K562 (cell line): ENCODE data around the gene SMARCA1.

ENCODE experiments used
- ASH1L ChIP-seq: fragments of 450-650 bp; IDR thresholded peaks from 2 replicates; pipeline ENCODE4 v1.6.1; 2018; ENCODE audit warnings: borderline replicate concordance, mild to moderate bottlenecking, low read depth; ENCODE audit not compliant: partially characterized antibody
- CTCF ChIP-seq, 3 experiments: IDR thresholded peaks in 2 of 3; conservative IDR thresholded peaks in 1 of 3; 2 replicates each; pipeline ENCODE4 v1.5.1; 2011 to 2012; ENCODE audit warnings: low read length in 3 of 3, mild to moderate bottlenecking in 3 of 3, control low read depth in 2 of 3, improper control_type of control experiment in 1 of 3, inconsistent platforms in 1 of 3, low read depth in 1 of 3, mixed read lengths in 1 of 3, moderate library complexity in 1 of 3; ENCODE audit not compliant: insufficient read depth in 2 of 3
- DEAF1 ChIP-seq: fragments of 450-650 bp; formaldehyde crosslinking; IDR thresholded peaks from 2 replicates; pipeline ENCODE4 v1.4.0; 2020; ENCODE audit warnings: mild to moderate bottlenecking, moderate library complexity
- ETV1 ChIP-seq: fragments of 450-650 bp; conservative IDR thresholded peaks from 2 replicates; pipeline ENCODE4 v1.6.1; 2016; ENCODE audit warnings: missing genetic modification characterization, control low read depth, low read depth, missing compliant biosample characterization
- MYNN ChIP-seq, 2 experiments: sonication (generic); formaldehyde crosslinking in 1 of 2; IDR thresholded peaks; 2 replicates each; pipeline versions ENCODE4 v1.5.0 to v1.6.1; 2016 to 2020; ENCODE audit warnings: antibody characterized with exemption in 1 of 2, missing genetic modification reagents in 1 of 2
- PRDM10 ChIP-seq: fragments of 450-650 bp; IDR thresholded peaks from 2 replicates; pipeline ENCODE4 v1.6.1; 2018; ENCODE audit not compliant: partially characterized antibody
- RFX5 ChIP-seq: IDR thresholded peaks from 2 replicates; pipeline ENCODE4 v1.6.1; 2011; ENCODE audit warnings: low read depth, mild to moderate bottlenecking, improper control_type of control experiment, low read length
- RNF219 ChIP-seq: fragments of 250-450 bp; sonication (Bioruptor Pico); IDR thresholded peaks from 2 replicates; pipeline ENCODE4 v1.5.0; 2022; ENCODE audit warnings: mild to moderate bottlenecking
- TCF7 ChIP-seq: sonication (generic); IDR thresholded peaks from 2 replicates; pipeline ENCODE4 v1.6.1; 2016; ENCODE audit warnings: antibody characterized with exemption, borderline replicate concordance
- ZNF311 ChIP-seq: fragments of 250-450 bp; sonication (Bioruptor Pico); IDR thresholded peaks from 2 replicates; pipeline ENCODE4 v1.4.0; 2020; ENCODE audit warnings: mild to moderate bottlenecking, moderate library complexity
- TF ChIP-seq, protein P1 (sequence below): sonication (generic); formaldehyde crosslinking; IDR thresholded peaks from 2 replicates; pipeline ENCODE4 v1.9.0; 2022; ENCODE audit warnings: mild to moderate bottlenecking, missing genetic modification reagents
- TF ChIP-seq, protein P2 (sequence below), 2 experiments: fragments of 150-350 bp in 1 of 2; IDR thresholded peaks; 2 replicates each; pipeline ENCODE4 v1.6.1; 2012 to 2016; ENCODE audit warnings: low read depth in 2 of 2, low read length in 2 of 2, mild to moderate bottlenecking in 1 of 2, moderate library complexity in 1 of 2
- TF ChIP-seq, protein P3 (sequence below): IDR thresholded peaks from 2 replicates; pipeline ENCODE4 v1.6.1; 2016; ENCODE audit warnings: missing genetic modification characterization, missing compliant biosample characterization
- TF ChIP-seq, protein P4 (sequence below): sonication (generic); formaldehyde crosslinking; IDR thresholded peaks from 2 replicates; pipeline ENCODE4 v1.8.0; 2022; ENCODE audit warnings: mild to moderate bottlenecking, missing genetic modification reagents, borderline replicate concordance

GRCh38 chrX:129423191-129423590 is 100.1 kb downstream of the SMARCA1 start:
- TF ChIP-seq DEAF1 (CRISPR knock-in tag) (no peak), ETV1 (tag) (no peak), TCF7 (no peak), PRDM10 (no peak), ASH1L (no peak), RFX5 (no peak), CTCF (IDR thresholded peaks at IDR 0.05 in 2 of 3, conservative IDR thresholded peaks at IDR 0.05 in 1 of 3; ENCODE audit: insufficient read depth in 2 of 3, low read depth in 1 of 3, low read length in 3 of 3) (no peak), RNF219 (no peak), ZNF311 (CRISPR knock-in tag) (no peak), MYNN (IDR thresholded peaks at IDR 0.05) (no peak), MYNN (CRISPR knock-in tag; IDR thresholded peaks at IDR 0.05) (no peak)
- TF ChIP-seq, protein P1, sequence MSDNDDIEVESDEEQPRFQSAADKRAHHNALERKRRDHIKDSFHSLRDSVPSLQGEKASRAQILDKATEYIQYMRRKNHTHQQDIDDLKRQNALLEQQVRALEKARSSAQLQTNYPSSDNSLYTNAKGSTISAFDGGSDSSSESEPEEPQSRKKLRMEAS (CRISPR knock-in tag): no peak
- TF ChIP-seq, protein P2, sequence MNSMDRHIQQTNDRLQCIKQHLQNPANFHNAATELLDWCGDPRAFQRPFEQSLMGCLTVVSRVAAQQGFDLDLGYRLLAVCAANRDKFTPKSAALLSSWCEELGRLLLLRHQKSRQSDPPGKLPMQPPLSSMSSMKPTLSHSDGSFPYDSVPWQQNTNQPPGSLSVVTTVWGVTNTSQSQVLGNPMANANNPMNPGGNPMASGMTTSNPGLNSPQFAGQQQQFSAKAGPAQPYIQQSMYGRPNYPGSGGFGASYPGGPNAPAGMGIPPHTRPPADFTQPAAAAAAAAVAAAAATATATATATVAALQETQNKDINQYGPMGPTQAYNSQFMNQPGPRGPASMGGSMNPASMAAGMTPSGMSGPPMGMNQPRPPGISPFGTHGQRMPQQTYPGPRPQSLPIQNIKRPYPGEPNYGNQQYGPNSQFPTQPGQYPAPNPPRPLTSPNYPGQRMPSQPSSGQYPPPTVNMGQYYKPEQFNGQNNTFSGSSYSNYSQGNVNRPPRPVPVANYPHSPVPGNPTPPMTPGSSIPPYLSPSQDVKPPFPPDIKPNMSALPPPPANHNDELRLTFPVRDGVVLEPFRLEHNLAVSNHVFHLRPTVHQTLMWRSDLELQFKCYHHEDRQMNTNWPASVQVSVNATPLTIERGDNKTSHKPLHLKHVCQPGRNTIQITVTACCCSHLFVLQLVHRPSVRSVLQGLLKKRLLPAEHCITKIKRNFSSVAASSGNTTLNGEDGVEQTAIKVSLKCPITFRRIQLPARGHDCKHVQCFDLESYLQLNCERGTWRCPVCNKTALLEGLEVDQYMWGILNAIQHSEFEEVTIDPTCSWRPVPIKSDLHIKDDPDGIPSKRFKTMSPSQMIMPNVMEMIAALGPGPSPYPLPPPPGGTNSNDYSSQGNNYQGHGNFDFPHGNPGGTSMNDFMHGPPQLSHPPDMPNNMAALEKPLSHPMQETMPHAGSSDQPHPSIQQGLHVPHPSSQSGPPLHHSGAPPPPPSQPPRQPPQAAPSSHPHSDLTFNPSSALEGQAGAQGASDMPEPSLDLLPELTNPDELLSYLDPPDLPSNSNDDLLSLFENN (IDR thresholded peaks at IDR 0.05; ENCODE audit: low read depth in 2 of 2, low read length in 2 of 2): no peak
- TF ChIP-seq, protein P3, sequence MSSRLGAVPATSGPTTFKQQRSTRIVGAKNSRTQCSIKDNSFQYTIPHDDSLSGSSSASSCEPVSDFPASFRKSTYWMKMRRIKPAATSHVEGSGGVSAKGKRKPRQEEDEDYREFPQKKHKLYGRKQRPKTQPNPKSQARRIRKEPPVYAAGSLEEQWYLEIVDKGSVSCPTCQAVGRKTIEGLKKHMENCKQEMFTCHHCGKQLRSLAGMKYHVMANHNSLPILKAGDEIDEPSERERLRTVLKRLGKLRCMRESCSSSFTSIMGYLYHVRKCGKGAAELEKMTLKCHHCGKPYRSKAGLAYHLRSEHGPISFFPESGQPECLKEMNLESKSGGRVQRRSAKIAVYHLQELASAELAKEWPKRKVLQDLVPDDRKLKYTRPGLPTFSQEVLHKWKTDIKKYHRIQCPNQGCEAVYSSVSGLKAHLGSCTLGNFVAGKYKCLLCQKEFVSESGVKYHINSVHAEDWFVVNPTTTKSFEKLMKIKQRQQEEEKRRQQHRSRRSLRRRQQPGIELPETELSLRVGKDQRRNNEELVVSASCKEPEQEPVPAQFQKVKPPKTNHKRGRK (tag): no peak
- TF ChIP-seq, protein P4, sequence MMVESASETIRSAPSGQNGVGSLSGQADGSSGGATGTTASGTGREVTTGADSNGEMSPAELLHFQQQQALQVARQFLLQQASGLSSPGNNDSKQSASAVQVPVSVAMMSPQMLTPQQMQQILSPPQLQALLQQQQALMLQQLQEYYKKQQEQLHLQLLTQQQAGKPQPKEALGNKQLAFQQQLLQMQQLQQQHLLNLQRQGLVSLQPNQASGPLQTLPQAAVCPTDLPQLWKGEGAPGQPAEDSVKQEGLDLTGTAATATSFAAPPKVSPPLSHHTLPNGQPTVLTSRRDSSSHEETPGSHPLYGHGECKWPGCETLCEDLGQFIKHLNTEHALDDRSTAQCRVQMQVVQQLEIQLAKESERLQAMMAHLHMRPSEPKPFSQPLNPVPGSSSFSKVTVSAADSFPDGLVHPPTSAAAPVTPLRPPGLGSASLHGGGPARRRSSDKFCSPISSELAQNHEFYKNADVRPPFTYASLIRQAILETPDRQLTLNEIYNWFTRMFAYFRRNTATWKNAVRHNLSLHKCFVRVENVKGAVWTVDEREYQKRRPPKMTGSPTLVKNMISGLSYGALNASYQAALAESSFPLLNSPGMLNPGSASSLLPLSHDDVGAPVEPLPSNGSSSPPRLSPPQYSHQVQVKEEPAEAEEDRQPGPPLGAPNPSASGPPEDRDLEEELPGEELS (CRISPR knock-in tag): no peak
